Endothelial cell of umbilical vein (primary cell): ENCODE data around the gene ZFP36. TPM values are rescaled to one million over a fixed set of nuclear protein-coding genes. Genes with fewer than 3 reads are reported as not detected.

Experiments used
- BruUV-seq: library from RNA; stranded (reverse); fragments of 400-500 nt; replicated peaks from 2 replicates; lab custom pipeline; 2021; lab: Mats Ljungman, UMichigan
- CTCF ChIA-PET: fragments of 300-600, 350-600 bp; sonication (Branson Sonifier 250); formaldehyde crosslinking; loops from one replicate; lab custom pipeline; 2021; ENCODE audit warnings: antibody characterized with exemption, inconsistent platforms; lab: Charles Lee
- POLR2A ChIA-PET: fragments of 300-600, 350-600 bp; sonication (Branson Sonifier 250); formaldehyde crosslinking; loops from one replicate; lab custom pipeline; 2021; ENCODE audit warnings: antibody characterized with exemption, inconsistent platforms; lab: Charles Lee
- DNase-seq: peaks from one replicate; pipeline ENCODE4 v3.0.0-alpha.2; 2011; ENCODE audit warnings: low read depth, low spot score
- FAIRE-seq: peaks from 2 replicates; lab custom pipeline; 2011; peaks lifted over from hg19 to GRCh38; lab: Jason Lieb, UNC
- H2AFZ ChIP-seq: 2 replicates; pipeline ENCODE4 v1.6.0; 2012; ENCODE audit warnings: low read depth, low read length, control low read depth, inconsistent platforms
- H3K27ac ChIP-seq: 2 replicates; pipeline ENCODE4 v1.5.1; 2011; ENCODE audit warnings: low read depth, mild to moderate bottlenecking, control low read depth, low read length, moderate library complexity; ENCODE audit not compliant: insufficient read depth
- H3K27me3 ChIP-seq, 2 experiments: 2 replicates each; pipeline versions ENCODE4 v1.6.0 to v1.6.1; 2011; ENCODE audit warnings: low read length in 2 of 2, mixed read lengths in 1 of 2; ENCODE audit not compliant: control insufficient read depth in 2 of 2, insufficient read depth in 2 of 2
- H3K36me3 ChIP-seq, 2 experiments: 2 replicates in 1 of 2; 3 replicates in 1 of 2; pipeline ENCODE4 v1.5.1; 2011; ENCODE audit warnings: low read length in 2 of 2, mild to moderate bottlenecking in 1 of 2, moderate library complexity in 1 of 2; ENCODE audit not compliant: control insufficient read depth in 2 of 2, insufficient read depth in 2 of 2; ENCODE audit errors: extremely low read depth in 1 of 2
- H3K4me1 ChIP-seq: 3 replicates; pipeline ENCODE4 v1.5.1; 2011; ENCODE audit warnings: mild to moderate bottlenecking, low read length; ENCODE audit not compliant: control insufficient read depth, insufficient read depth; ENCODE audit errors: extremely low read depth
- H3K4me2 ChIP-seq: 2 replicates; pipeline ENCODE4 v1.6.1; 2011; ENCODE audit warnings: low read length, control low read depth, mixed read lengths; ENCODE audit not compliant: insufficient read depth
- H3K4me3 ChIP-seq, 3 experiments: fragments of 200-600 bp in 1 of 3; sonication (generic), shearing (Covaris generic) in 1 of 3; replicated peaks in 1 of 3; 2 replicates each; pipeline ENCODE4 v1.5.1; 2011 to 2016; ENCODE audit warnings: control low read depth in 3 of 3, low read length in 3 of 3, mild to moderate bottlenecking in 2 of 3, inconsistent platforms in 1 of 3, low read depth in 1 of 3, moderate library complexity in 1 of 3; ENCODE audit not compliant: insufficient read depth in 1 of 3
- H3K79me2 ChIP-seq: 2 replicates; pipeline ENCODE4 v1.6.0; 2012; ENCODE audit warnings: low read length, inconsistent platforms; ENCODE audit not compliant: control insufficient read depth, insufficient read depth
- H3K9ac ChIP-seq: replicated peaks from 2 replicates; pipeline ENCODE3; 2011; ENCODE audit warnings: low read length, control low read depth; ENCODE audit not compliant: insufficient read depth; ENCODE audit errors: extremely low read depth
- H3K9me1 ChIP-seq: replicated peaks from 3 replicates; pipeline ENCODE4 v1.6.0; 2011; ENCODE audit warnings: mild to moderate bottlenecking, low read length; ENCODE audit not compliant: control insufficient read depth, insufficient read depth; ENCODE audit errors: extremely low read depth
- H3K9me3 ChIP-seq: replicated peaks from 2 replicates; pipeline ENCODE4 v1.5.1; 2012; ENCODE audit warnings: low read length, inconsistent platforms; ENCODE audit not compliant: control insufficient read depth, insufficient read depth
- H4K20me1 ChIP-seq: replicated peaks from 2 replicates; pipeline ENCODE3; 2011; ENCODE audit warnings: mild to moderate bottlenecking, low read length; ENCODE audit not compliant: control insufficient read depth, insufficient read depth; ENCODE audit errors: extremely low read depth
- JUN ChIP-seq: IDR thresholded peaks from 2 replicates; pipeline ENCODE4 v1.6.1; 2011; ENCODE audit warnings: borderline replicate concordance, low read depth; ENCODE audit not compliant: insufficient read length, insufficient read depth
- MYC ChIP-seq: IDR thresholded peaks from one replicate; pipeline ENCODE4 v1.6.1; 2011; ENCODE audit warnings: mild to moderate bottlenecking, low read depth, low read length
- POLR2A ChIP-seq: IDR thresholded peaks from 2 replicates; pipeline ENCODE4 v1.6.1; 2012; ENCODE audit warnings: low read depth, mild to moderate bottlenecking, control low read depth, low read length
- POLR2AphosphoS5 ChIP-seq: IDR thresholded peaks from 2 replicates; pipeline ENCODE4 v1.6.1; 2012; ENCODE audit warnings: low read depth, mild to moderate bottlenecking, control low read depth, low read length, moderate library complexity; ENCODE audit not compliant: insufficient read depth
- dilution Hi-C: fragments of 300-500 bp; cut with MboI; formaldehyde crosslinking; loops from one replicate; pipeline ENCODE4 v1.15.0; 2019; ENCODE audit warnings: low sequenced_read_pairs; ENCODE audit not compliant: extremely low pct_ligation_motif_present
- intact Hi-C: fragments of 100-400 bp; cut with micrococcal nuclease; formaldehyde crosslinking; loops from one replicate; pipeline ENCODE4 v1.10.0; 2022
- polyA plus RNA-seq, 4 experiments: library from polyadenylated mRNA; depleted of rRNA in 3 of 4; stranded (reverse) in 3 of 4; unstranded in 1 of 4; fragments of >200 nt; gene quantifications; 2 replicates each; pipeline versions ENCODE4 v1.2.1 to v1.2.3, GENCODE V29; 2011 to 2012; ENCODE audit warnings: missing spikeins in 1 of 4
- total RNA-seq: library from RNA; stranded (reverse); gene quantifications from 2 replicates; pipeline ENCODE4 v1.2.3, GENCODE V29; 2021
- TF ChIP-seq, protein P1 (sequence below): IDR thresholded peaks from 2 replicates; pipeline ENCODE4 v1.6.1; 2011; ENCODE audit not compliant: insufficient read depth, insufficient read length

The ZFP36 gene
- total and polyA plus RNA-seq, 2 donors (not counting 3 experiments of a cell fraction or from before 2014, with no cell fraction given): 12.2 to 21.7 TPM

DNA sequence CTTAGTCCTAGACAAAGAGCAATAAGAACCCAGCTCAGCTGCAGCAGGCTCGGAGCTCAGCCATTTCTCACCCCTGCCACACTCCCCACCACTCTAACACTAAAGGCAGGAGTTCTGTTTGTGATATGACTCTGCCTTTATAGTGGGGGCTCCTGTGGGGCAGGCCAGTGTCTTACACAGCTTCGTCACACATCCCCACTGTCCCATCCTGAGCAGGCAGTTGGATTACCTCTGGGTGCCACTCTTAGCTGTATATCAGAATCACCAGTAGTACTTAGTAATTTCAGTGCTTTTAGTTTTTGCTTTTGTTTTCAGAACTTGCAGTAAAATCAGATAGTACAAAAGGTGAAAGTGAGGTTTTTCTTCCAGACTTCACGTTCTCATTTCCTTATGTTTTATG is 47.6 kb upstream of the ZFP36 start:
- CTCF ChIA-PET: no interaction called here
- intact Hi-C loops: no loop called here

DNA sequence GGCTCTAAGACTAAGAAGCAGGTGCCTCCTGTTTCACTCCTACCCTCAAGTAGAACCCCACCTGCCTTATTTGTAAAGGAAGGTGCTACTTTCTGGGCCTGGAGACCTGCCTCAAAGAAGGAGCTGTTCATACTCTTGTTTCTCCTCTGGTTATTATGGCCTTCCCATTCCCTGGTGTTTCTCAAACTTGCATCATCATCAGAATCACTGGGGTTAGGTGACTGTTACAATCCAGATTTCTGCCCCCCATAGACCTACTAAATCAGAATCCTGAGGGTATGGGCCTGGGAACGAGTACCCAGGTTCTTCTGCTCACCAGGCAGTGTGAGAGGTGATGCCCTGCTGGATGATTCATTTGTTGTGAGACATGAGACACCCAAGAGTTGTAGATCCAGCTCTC is 46.0 kb upstream of the ZFP36 start:
- ChIA-PET POLR2A (no interaction called here), CTCF (no interaction called here)
- Histone ChIP-seq H3K4me1 (peaks cover 12% of the 10 kb centered on the region), H3K9ac (no peak overlapping the region), H3K27ac (no peak overlapping the region), H4K20me1 (no peaks in the 10 kb centered on the region), H3K4me3 (no peak overlapping the region), H3K79me2 (no peaks in the 10 kb centered on the region), H3K27me3 (no peaks in the 10 kb centered on the region), H3K4me2 (no peak overlapping the region), H3K9me3 (no peaks in the 10 kb centered on the region), H3K9me1 (no peaks in the 10 kb centered on the region), H3K36me3 (peaks cover 15 to 42% of the 10 kb centered on the region in 2 experiments), H2AFZ (no peak overlapping the region)
- DNase-seq: no peak
- no TSS peak for BruUV-seq
- FAIRE-seq: no peak
- intact Hi-C loops (no loop called here), dilution Hi-C loops (no loop called here)
- TF ChIP-seq JUN: no peak
- TF ChIP-seq, protein P1, sequence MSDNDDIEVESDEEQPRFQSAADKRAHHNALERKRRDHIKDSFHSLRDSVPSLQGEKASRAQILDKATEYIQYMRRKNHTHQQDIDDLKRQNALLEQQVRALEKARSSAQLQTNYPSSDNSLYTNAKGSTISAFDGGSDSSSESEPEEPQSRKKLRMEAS: no peak
- TF ChIP-seq POLR2A: no peak
- no peak for TF ChIP-seq MYC
- no peak for TF ChIP-seq POLR2AphosphoS5

More for the DNA sequence above, 47.6 kb upstream of the ZFP36 start:
- BruUV-seq: no TSS peak
- no peak overlapping the region for H3K4me2 ChIP-seq
- H2AFZ ChIP-seq: no peak overlapping the region
- H4K20me1 ChIP-seq: no peaks in the 10 kb centered on the region
- no peaks in the 10 kb centered on the region for H3K79me2 ChIP-seq
- DNase-seq: no peak
- no peak overlapping the region for H3K4me3 ChIP-seq
- H3K27me3 ChIP-seq: no peaks in the 10 kb centered on the region
- no peak overlapping the region for H3K9ac ChIP-seq
- TF ChIP-seq, protein P1: no peak
- dilution Hi-C loops: no loop called here
- no peak overlapping the region for H3K27ac ChIP-seq
- no peak for FAIRE-seq
- H3K9me1 ChIP-seq: no peaks in the 10 kb centered on the region
- H3K36me3 ChIP-seq: peaks cover 20 to 46% of the 10 kb centered on the region in 2 experiments
- H3K4me1 ChIP-seq: peaks cover 12% of the 10 kb centered on the region
- POLR2A ChIA-PET: no interaction called here
- H3K9me3 ChIP-seq: no peaks in the 10 kb centered on the region
